Astrocyte (in vitro differentiated cells and primary cell): ENCODE results near the gene UVRAG.

Experiments
- EZH2 ChIP-seq: IDR thresholded peaks from 2 replicates; pipeline ENCODE4 v1.6.1; 2012; ENCODE audit warnings: mild to moderate bottlenecking, low read length, inconsistent platforms; ENCODE audit not compliant: insufficient read depth
- TF ChIP-seq, protein P1 (sequence below): IDR thresholded peaks from 2 replicates; pipeline ENCODE4 v1.5.1; 2011; ENCODE audit warnings: low read depth, mild to moderate bottlenecking, inconsistent platforms, low read length, moderate library complexity; ENCODE audit not compliant: insufficient read depth

GRCh38 chr11:76120513-76121101 lies 305.6 kb downstream of the UVRAG start:
- TF ChIP-seq, protein P1, sequence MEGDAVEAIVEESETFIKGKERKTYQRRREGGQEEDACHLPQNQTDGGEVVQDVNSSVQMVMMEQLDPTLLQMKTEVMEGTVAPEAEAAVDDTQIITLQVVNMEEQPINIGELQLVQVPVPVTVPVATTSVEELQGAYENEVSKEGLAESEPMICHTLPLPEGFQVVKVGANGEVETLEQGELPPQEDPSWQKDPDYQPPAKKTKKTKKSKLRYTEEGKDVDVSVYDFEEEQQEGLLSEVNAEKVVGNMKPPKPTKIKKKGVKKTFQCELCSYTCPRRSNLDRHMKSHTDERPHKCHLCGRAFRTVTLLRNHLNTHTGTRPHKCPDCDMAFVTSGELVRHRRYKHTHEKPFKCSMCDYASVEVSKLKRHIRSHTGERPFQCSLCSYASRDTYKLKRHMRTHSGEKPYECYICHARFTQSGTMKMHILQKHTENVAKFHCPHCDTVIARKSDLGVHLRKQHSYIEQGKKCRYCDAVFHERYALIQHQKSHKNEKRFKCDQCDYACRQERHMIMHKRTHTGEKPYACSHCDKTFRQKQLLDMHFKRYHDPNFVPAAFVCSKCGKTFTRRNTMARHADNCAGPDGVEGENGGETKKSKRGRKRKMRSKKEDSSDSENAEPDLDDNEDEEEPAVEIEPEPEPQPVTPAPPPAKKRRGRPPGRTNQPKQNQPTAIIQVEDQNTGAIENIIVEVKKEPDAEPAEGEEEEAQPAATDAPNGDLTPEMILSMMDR: no peak
- no peak for TF ChIP-seq EZH2
